Endodermal cell (in vitro differentiated cells): ENCODE results near the gene PXN. TPM values are rescaled to one million over a fixed set of nuclear protein-coding genes. Genes with fewer than 3 reads are reported as not detected.
"Not testable (repeated sequence)": the region's sequence is repeated elsewhere in the genome, so short reads cannot be mapped to it uniquely, and the experiment has no call there.

Experiments
- DNase-seq: peaks from one replicate; pipeline ENCODE4 v3.0.0-alpha.2; 2017
- H3K27ac ChIP-seq: 2 replicates; pipeline ENCODE4 v1.5.1; 2013; ENCODE audit warnings: mild to moderate bottlenecking, low read depth, low read length, moderate library complexity
- H3K27me3 ChIP-seq: 2 replicates; pipeline ENCODE4 v1.6.1; 2013; ENCODE audit warnings: mild to moderate bottlenecking, low read length, moderate library complexity; ENCODE audit not compliant: insufficient read depth, control insufficient read depth, poor library complexity, severe bottlenecking
- H3K36me3 ChIP-seq: 2 replicates; pipeline ENCODE4 v1.7.0; 2013; ENCODE audit warnings: mild to moderate bottlenecking, low read length, moderate library complexity; ENCODE audit not compliant: control insufficient read depth, insufficient read depth
- H3K4me1 ChIP-seq: one replicate; pipeline ENCODE4 v1.7.0; 2013; ENCODE audit warnings: low read length; ENCODE audit not compliant: control insufficient read depth, insufficient read depth
- H3K4me3 ChIP-seq: 2 replicates; pipeline ENCODE4 v1.5.1; 2013; ENCODE audit warnings: mild to moderate bottlenecking, low read length, moderate library complexity
- H3K9ac ChIP-seq: 2 replicates; pipeline ENCODE4 v1.6.1; 2013; ENCODE audit warnings: mild to moderate bottlenecking, low read length, moderate library complexity; ENCODE audit not compliant: poor library complexity, severe bottlenecking; ENCODE audit errors: extremely low read depth
- H3K9me3 ChIP-seq: 2 replicates; pipeline ENCODE4 v1.6.1; 2013; ENCODE audit warnings: mild to moderate bottlenecking, low read length, moderate library complexity; ENCODE audit not compliant: control insufficient read depth
- H3K27ac Mint-ChIP-seq: 2 replicates; pipeline ENCODE4 v1.8.0; 2020; ENCODE audit warnings: mixed read lengths
- H3K27me3 Mint-ChIP-seq: 2 replicates; pipeline ENCODE4 v1.8.0; 2021; ENCODE audit warnings: mild to moderate bottlenecking, mixed read lengths; ENCODE audit not compliant: insufficient read depth
- H3K36me3 Mint-ChIP-seq: 2 replicates; pipeline ENCODE4 v1.8.0; 2020; ENCODE audit warnings: low read depth, mixed read lengths
- H3K4me1 Mint-ChIP-seq: 2 replicates; pipeline ENCODE4 v1.8.0; 2020; ENCODE audit warnings: mixed read lengths
- H3K4me3 Mint-ChIP-seq: 2 replicates; pipeline ENCODE4 v1.8.0; 2020; ENCODE audit warnings: mild to moderate bottlenecking, moderate library complexity, mixed read lengths
- H3K9me3 Mint-ChIP-seq: 2 replicates; pipeline ENCODE4 v1.8.0; 2020; ENCODE audit warnings: mild to moderate bottlenecking, mixed read lengths
- WGBS, 2 experiments: methylation state at CpG; one replicate each; pipeline versions ENCODE4 v1.1.5 to v1.1.7; 2013; ENCODE audit warnings: missing lambda C conversion rate in 2 of 2, mixed read lengths in 1 of 2; ENCODE audit not compliant: insufficient coverage in 1 of 2, insufficient read length in 1 of 2; 5-methylcytosine and 5-hydroxymethylcytosine counted together
- total RNA-seq, 2 donors: library from RNA; stranded (reverse); fragmentation: NEBNext Ultra II Directional in 1 of 2; extraction: Animal tissue kit (Norgen Biotek cat#: 25700) in 1 of 2; gene quantifications; 2 replicates in 1 of 2; 3 replicates in 1 of 2; pipeline ENCODE4 v1.2.1, GENCODE V29; 2021
- TF ChIP-seq, protein P1 (sequence below): fragments of 200-600 bp; sonication (generic); conservative IDR thresholded peaks from 2 replicates; pipeline ENCODE4 v1.5.0; 2021; ENCODE audit warnings: antibody characterized with exemption, mild to moderate bottlenecking

PXN gene
- total RNA-seq, 2 donors from 2014 or later = 58.4 to 92.7 TPM

GRCh38 chr12:120199595-120200306 lies 65.8 kb downstream of the PXN start:
- H3K4me3 ChIP-seq = peak overlapping the region; percentile 100
- Mint-ChIP-seq H3K36me3 (peaks cover 50% of the 10 kb centered on the region), H3K4me3 (peak overlapping the region; percentile 95), H3K4me1 (peaks cover 16% of the 10 kb centered on the region), H3K27ac (peak overlapping the region; percentile 99), H3K27me3 (no peaks in the 10 kb centered on the region), H3K9me3 (peaks cover 1% of the 10 kb centered on the region)
- 24 to 30% methylated on average over 9 to 12 of the region's 12 CpGs for WGBS, 2 experiments
- H3K36me3 ChIP-seq = peaks cover 49% of the 10 kb centered on the region
- H3K9me3 ChIP-seq = no peaks in the 10 kb centered on the region
- no peak for DNase-seq
- peak overlapping the region; percentile 56 for H3K27ac ChIP-seq
- TF ChIP-seq, protein P1, sequence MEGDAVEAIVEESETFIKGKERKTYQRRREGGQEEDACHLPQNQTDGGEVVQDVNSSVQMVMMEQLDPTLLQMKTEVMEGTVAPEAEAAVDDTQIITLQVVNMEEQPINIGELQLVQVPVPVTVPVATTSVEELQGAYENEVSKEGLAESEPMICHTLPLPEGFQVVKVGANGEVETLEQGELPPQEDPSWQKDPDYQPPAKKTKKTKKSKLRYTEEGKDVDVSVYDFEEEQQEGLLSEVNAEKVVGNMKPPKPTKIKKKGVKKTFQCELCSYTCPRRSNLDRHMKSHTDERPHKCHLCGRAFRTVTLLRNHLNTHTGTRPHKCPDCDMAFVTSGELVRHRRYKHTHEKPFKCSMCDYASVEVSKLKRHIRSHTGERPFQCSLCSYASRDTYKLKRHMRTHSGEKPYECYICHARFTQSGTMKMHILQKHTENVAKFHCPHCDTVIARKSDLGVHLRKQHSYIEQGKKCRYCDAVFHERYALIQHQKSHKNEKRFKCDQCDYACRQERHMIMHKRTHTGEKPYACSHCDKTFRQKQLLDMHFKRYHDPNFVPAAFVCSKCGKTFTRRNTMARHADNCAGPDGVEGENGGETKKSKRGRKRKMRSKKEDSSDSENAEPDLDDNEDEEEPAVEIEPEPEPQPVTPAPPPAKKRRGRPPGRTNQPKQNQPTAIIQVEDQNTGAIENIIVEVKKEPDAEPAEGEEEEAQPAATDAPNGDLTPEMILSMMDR = no peak
- H3K9ac ChIP-seq = peak overlapping the region; percentile 100
- H3K4me1 ChIP-seq = no peaks in the 10 kb centered on the region
- no peaks in the 10 kb centered on the region for H3K27me3 ChIP-seq

GRCh38 chr12:120199025-120199424 lies 66.5 kb downstream of the PXN start:
- Histone ChIP-seq H3K27me3 (no peaks in the 10 kb centered on the region), H3K9me3 (no peaks in the 10 kb centered on the region), H3K9ac (peak overlapping the region; percentile 100), H3K4me1 (no peaks in the 10 kb centered on the region), H3K4me3 (peak overlapping the region; percentile 100), H3K27ac (no peak overlapping the region), H3K36me3 (peaks cover 49% of the 10 kb centered on the region)
- H3K27ac Mint-ChIP-seq = peak overlapping the region; percentile 99
- DNase-seq = peak; percentile 52
- peak overlapping the region; percentile 95 for H3K4me3 Mint-ChIP-seq
- 96% methylated on average over 3 to 7 of the region's 7 CpGs for WGBS, 2 experiments
- H3K9me3 Mint-ChIP-seq = no peaks in the 10 kb centered on the region
- H3K27me3 Mint-ChIP-seq = no peaks in the 10 kb centered on the region
- peaks cover 48% of the 10 kb centered on the region for H3K36me3 Mint-ChIP-seq
- TF ChIP-seq, protein P1 = no peak
- peaks cover 16% of the 10 kb centered on the region for H3K4me1 Mint-ChIP-seq

DNA sequence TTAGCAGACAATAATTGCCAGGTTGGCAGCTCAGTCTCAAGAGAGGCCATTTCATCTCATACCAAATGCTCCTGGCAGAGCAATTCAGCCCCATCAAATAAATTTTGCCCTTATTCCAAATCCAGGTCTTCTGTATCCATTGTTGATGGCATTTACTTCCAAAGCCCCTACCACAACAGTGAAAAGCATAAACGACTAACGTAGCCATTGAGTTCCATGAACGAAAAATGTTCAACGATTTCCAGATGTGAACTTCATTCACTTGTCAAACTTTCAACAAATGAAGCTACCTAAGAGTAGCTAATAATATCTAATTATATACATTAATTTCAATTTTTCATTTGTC lies 68.0 kb downstream of the PXN start:
- peaks cover 22% of the 10 kb centered on the region for H3K4me1 Mint-ChIP-seq

GRCh38 chr12:120196817-120197541 lies 68.6 kb downstream of the PXN start:
- Mint-ChIP-seq H3K27ac (peak overlapping the region; percentile 52), H3K36me3 (peaks cover 51% of the 10 kb centered on the region), H3K4me1 (peaks cover 22% of the 10 kb centered on the region)
- H3K36me3 ChIP-seq = peaks cover 51% of the 10 kb centered on the region
- H3K9me3 Mint-ChIP-seq, H3K9me3 ChIP-seq, H3K4me3 ChIP-seq, H3K27me3 ChIP-seq, H3K4me1 ChIP-seq, H3K9ac ChIP-seq, H3K27me3 Mint-ChIP-seq, H3K27ac ChIP-seq, H3K4me3 Mint-ChIP-seq: not testable (repeated sequence)
- DNase-seq = peak; percentile 60
- 90 to 100% methylated on average over 3 to 7 of the region's 7 CpGs for WGBS, 2 experiments

More for the DNA sequence above, 68.0 kb downstream of the PXN start:
- Mint-ChIP-seq H3K36me3 (peaks cover 48% of the 10 kb centered on the region), H3K27ac (no peak overlapping the region), H3K4me3 (no peak overlapping the region), H3K27me3 (no peaks in the 10 kb centered on the region), H3K9me3 (no peaks in the 10 kb centered on the region)
- Histone ChIP-seq H3K9ac (no peak overlapping the region), H3K36me3 (peaks cover 49% of the 10 kb centered on the region), H3K27me3 (no peaks in the 10 kb centered on the region), H3K4me3 (no peak overlapping the region), H3K4me1 (no peaks in the 10 kb centered on the region), H3K27ac (no peak overlapping the region), H3K9me3 (no peaks in the 10 kb centered on the region)
- TF ChIP-seq, protein P1 = no peak
- no peak for DNase-seq
- 95% methylated on average over 4 of the region's 4 CpGs; no CpG with 5 or more reads in 1 of the 2 experiments for WGBS, 2 experiments
